ENCODE measurements around the gene WASHC3.

DNA sequence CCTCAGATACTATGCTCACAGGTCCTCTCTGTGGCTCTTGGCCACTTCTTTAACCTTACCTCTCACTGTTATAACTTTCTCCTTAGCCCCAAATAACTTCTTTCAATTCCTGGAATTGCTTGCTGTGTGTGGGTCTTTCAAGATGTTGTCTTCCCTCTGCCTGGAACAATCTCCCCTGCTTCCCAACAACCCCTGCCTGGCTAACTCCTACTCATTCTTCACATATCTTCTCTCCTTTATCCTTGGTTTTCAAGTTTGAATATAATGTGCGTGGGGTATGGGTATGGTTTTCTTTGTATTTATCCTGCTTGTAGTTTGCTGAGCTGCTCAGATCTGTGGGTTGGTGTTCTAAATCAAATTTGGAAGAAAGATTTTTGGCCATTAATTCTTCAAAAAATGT lies 2.7 kb upstream of the WASHC3 start:
- TF ChIP-seq, protein P1, sequence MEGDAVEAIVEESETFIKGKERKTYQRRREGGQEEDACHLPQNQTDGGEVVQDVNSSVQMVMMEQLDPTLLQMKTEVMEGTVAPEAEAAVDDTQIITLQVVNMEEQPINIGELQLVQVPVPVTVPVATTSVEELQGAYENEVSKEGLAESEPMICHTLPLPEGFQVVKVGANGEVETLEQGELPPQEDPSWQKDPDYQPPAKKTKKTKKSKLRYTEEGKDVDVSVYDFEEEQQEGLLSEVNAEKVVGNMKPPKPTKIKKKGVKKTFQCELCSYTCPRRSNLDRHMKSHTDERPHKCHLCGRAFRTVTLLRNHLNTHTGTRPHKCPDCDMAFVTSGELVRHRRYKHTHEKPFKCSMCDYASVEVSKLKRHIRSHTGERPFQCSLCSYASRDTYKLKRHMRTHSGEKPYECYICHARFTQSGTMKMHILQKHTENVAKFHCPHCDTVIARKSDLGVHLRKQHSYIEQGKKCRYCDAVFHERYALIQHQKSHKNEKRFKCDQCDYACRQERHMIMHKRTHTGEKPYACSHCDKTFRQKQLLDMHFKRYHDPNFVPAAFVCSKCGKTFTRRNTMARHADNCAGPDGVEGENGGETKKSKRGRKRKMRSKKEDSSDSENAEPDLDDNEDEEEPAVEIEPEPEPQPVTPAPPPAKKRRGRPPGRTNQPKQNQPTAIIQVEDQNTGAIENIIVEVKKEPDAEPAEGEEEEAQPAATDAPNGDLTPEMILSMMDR (IDR thresholded peaks at IDR 0.05): no peak
- TF ChIP-seq POLR2A (IDR thresholded peaks at IDR 0.05): no peak
- no peak for TF ChIP-seq EP300 (IDR thresholded peaks at IDR 0.05)
- no peak for TF ChIP-seq POLR2AphosphoS5 (IDR thresholded peaks at IDR 0.05)

All from stomach (tissue), 4 donors.